HG02840 (cell line): Measurements from ENCODE around the gene FLNB.

Source experiments
- ATAC-seq: cut with Tn5 transposase; IDR thresholded peaks from one replicate; pipeline ENCODE4 v1.9.1; 2021; ENCODE audit warnings: mild to moderate bottlenecking, moderate library complexity, moderate number of reproducible peaks; ENCODE audit not compliant: unreplicated experiment, low FRiP score

Gene FLNB

GRCh38 chr3:58028902-58029301, 20.7 kb downstream of the FLNB start:
- ATAC-seq = no peak

GRCh38 chr3:58029842-58030584, 21.8 kb downstream of the FLNB start:
- no peak for ATAC-seq

GRCh38 chr3:58032186-58032585, 24.0 kb downstream of the FLNB start:
- ATAC-seq = no peak

GRCh38 chr3:58034738-58035523, 26.7 kb downstream of the FLNB start:
- peak; percentile 97 for ATAC-seq

- ATAC-seq = no peak
Measured at GRCh38 chr3:58035524-58036255, 27.5 kb downstream of the FLNB start.

- no peak for ATAC-seq
Measured at GRCh38 chr3:58036293-58037032, 28.2 kb downstream of the FLNB start.

GRCh38 chr3:58037141-58037910, 29.1 kb downstream of the FLNB start:
- ATAC-seq = no peak

GRCh38 chr3:58038675-58039292, 30.6 kb downstream of the FLNB start:
- ATAC-seq = no peak

- ATAC-seq = no peak
Measured at GRCh38 chr3:58039601-58040000, 31.4 kb downstream of the FLNB start.

GRCh38 chr3:58041182-58041825, 33.1 kb downstream of the FLNB start:
- no peak for ATAC-seq

GRCh38 chr3:58041826-58042324, 33.7 kb downstream of the FLNB start:
- ATAC-seq = peak; percentile 86

GRCh38 chr3:58042947-58043707, 34.9 kb downstream of the FLNB start:
- no peak for ATAC-seq

- no peak for ATAC-seq
Measured at GRCh38 chr3:58043933-58044332, 35.7 kb downstream of the FLNB start.

GRCh38 chr3:58044691-58045483, 36.7 kb downstream of the FLNB start:
- ATAC-seq = no peak

- no peak for ATAC-seq
Measured at GRCh38 chr3:58047826-58048225, 39.6 kb downstream of the FLNB start.

- ATAC-seq = no peak
Measured at GRCh38 chr3:58048301-58048700, 40.1 kb downstream of the FLNB start.

- ATAC-seq = no peak
Measured at GRCh38 chr3:58049143-58049785, 41.0 kb downstream of the FLNB start.
